HepG2 (cell line): ENCODE measurements around the gene RBM23. TPM values are rescaled to one million over a fixed set of nuclear protein-coding genes. Genes with fewer than 3 reads are reported as not detected.
A peak's percentile ranks its signal among the peaks of the same experiment; 100 is the strongest.

Experiments
- CEBPB ChIP-seq: IDR thresholded peaks from 2 replicates; pipeline ENCODE4 v1.6.1; 2011; ENCODE audit warnings: low read depth, low read length, improper control_type of control experiment, borderline replicate concordance
- MIER3 ChIP-seq: IDR thresholded peaks from 2 replicates; pipeline ENCODE4 v1.6.1; 2016; ENCODE audit warnings: missing compliant biosample characterization, borderline replicate concordance
- NFYC ChIP-seq: IDR thresholded peaks from 2 replicates; pipeline ENCODE4 v1.6.1; 2016; ENCODE audit warnings: missing genetic modification reagents, missing compliant biosample characterization
- PITX1 ChIP-seq: sonication (generic); formaldehyde crosslinking; IDR thresholded peaks from 2 replicates; pipeline ENCODE4 v1.5.1; 2020; ENCODE audit warnings: mild to moderate bottlenecking, missing genetic modification reagents
- PRDM15 ChIP-seq: sonication (generic); formaldehyde crosslinking; IDR thresholded peaks from 2 replicates; pipeline ENCODE4 v1.4.0; 2020; ENCODE audit warnings: missing genetic modification reagents
- RAD21 ChIP-seq: fragments of 450-650 bp; formaldehyde crosslinking; IDR thresholded peaks from 2 replicates; pipeline ENCODE4 v1.5.0; 2020; ENCODE audit warnings: mild to moderate bottlenecking
- SRSF4 ChIP-seq: fragments of 200-400 bp; formaldehyde crosslinking; IDR thresholded peaks from one replicate; pipeline ENCODE4 v1.6.1; 2018; ENCODE audit warnings: mild to moderate bottlenecking, low read depth, low read length, moderate library complexity; ENCODE audit not compliant: poor library complexity, severe bottlenecking
- TSC22D2 ChIP-seq: sonication (generic); formaldehyde crosslinking; IDR thresholded peaks from 2 replicates; pipeline ENCODE4 v1.5.1; 2020; ENCODE audit warnings: missing genetic modification reagents, mild to moderate bottlenecking, borderline replicate concordance
- U2AF1 ChIP-seq: fragments of 200-400 bp; formaldehyde crosslinking; optimal IDR thresholded peaks from 2 replicates; pipeline ENCODE3; 2017; ENCODE audit warnings: mild to moderate bottlenecking, low read depth, low read length
- ZBTB20 ChIP-seq: sonication (generic); formaldehyde crosslinking; IDR thresholded peaks from 2 replicates; pipeline ENCODE4 v1.8.1; 2023; ENCODE audit warnings: missing genetic modification reagents, low read depth, mild to moderate bottlenecking, borderline replicate concordance
- ZNF101 ChIP-seq: sonication (generic); formaldehyde crosslinking; IDR thresholded peaks from 2 replicates; pipeline ENCODE4 v1.4.0; 2020; ENCODE audit warnings: mild to moderate bottlenecking, low read depth, missing genetic modification reagents, borderline replicate concordance
- ZNF276 ChIP-seq: sonication (generic); formaldehyde crosslinking; IDR thresholded peaks from 2 replicates; pipeline ENCODE4 v1.4.0; 2020; ENCODE audit warnings: mild to moderate bottlenecking, low read depth, missing genetic modification reagents
- ZNF317 ChIP-seq: sonication (generic); formaldehyde crosslinking; IDR thresholded peaks from 2 replicates; pipeline ENCODE4 v1.5.0; 2020; ENCODE audit warnings: mild to moderate bottlenecking, missing genetic modification reagents
- ZNF550 ChIP-seq: sonication (generic); formaldehyde crosslinking; IDR thresholded peaks from 2 replicates; pipeline ENCODE4 v1.4.0; 2020; ENCODE audit warnings: mild to moderate bottlenecking, missing genetic modification reagents, borderline replicate concordance
- ZNF850 ChIP-seq: sonication (generic); formaldehyde crosslinking; conservative IDR thresholded peaks from 2 replicates; pipeline ENCODE4 v1.9.0; 2021; ENCODE audit warnings: mild to moderate bottlenecking, missing genetic modification reagents
- polyA plus RNA-seq, 8 experiments: library from polyadenylated mRNA; depleted of rRNA in 3 of 8; stranded (reverse) in 7 of 8; unstranded in 1 of 8; fragments of >200 nt; fragmentation: Illumina TruSeq in 4 of 8; extraction: Trizol in 4 of 8; gene quantifications; 2 replicates each; pipeline versions ENCODE4 v1.2.1 to v1.2.3, GENCODE V29; 2011 to 2016; ENCODE audit warnings: low read depth in 4 of 8, missing spikeins in 1 of 8, mixed read lengths in 1 of 8; ENCODE audit not compliant: insufficient read depth in 1 of 8
- total RNA-seq, 5 experiments: library from RNA; depleted of rRNA; stranded (reverse); fragments of >200 nt; fragmentation: Illumina TruSeq; extraction: Trizol; gene quantifications; 2 replicates each; pipeline ENCODE4 v1.2.3, GENCODE V29; 2016; ENCODE audit warnings: low read depth in 1 of 5
- TF ChIP-seq, protein P1 (sequence below): sonication (generic); formaldehyde crosslinking; IDR thresholded peaks from 2 replicates; pipeline ENCODE4 v1.5.1; 2020; ENCODE audit warnings: missing genetic modification reagents, mild to moderate bottlenecking, borderline replicate concordance
- TF ChIP-seq, protein P2 (sequence below): sonication (generic); formaldehyde crosslinking; IDR thresholded peaks from 2 replicates; pipeline ENCODE4 v1.4.0; 2020; ENCODE audit warnings: low read depth, missing genetic modification reagents

RBM23 gene
- total and polyA plus RNA-seq, 2 of the 13 experiments (the other 11 are each of a cell fraction or from before 2014, with no cell fraction given): 1.5 to 2.1 TPM

DNA sequence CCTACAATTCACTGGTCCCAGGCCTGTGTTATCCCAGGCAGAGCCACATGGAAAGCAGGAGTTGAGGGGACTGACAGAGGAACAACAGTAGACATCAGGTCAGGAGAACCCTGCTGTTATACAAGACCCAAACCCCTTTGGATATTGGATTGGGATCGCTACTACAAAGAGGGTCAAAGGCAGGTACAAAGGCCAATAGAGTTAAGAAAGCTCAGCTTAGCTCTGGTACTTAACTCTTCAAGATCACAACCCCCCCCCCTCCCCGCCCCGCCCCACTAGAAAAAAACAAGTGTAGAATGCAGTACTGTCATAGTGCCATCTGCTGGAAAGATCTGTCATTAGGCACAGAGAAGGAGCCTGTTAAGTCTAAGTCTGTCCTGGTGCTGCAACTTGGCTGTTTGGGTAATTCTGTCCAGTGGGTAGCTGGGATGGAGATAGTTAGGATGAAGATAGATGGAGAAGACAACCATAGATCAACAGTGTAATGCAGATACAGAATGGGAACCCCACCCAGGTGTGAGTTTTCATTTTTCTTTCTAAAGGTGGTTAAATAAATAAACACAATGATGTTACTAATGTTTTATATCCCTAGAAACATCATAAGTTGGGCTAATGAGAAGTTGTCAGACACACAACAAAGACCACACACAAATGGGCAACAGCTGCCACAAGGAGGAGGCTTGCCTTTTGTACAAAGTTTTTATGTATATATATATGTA, 18.7 kb downstream of the RBM23 start (continued):
- TF ChIP-seq, protein P1, sequence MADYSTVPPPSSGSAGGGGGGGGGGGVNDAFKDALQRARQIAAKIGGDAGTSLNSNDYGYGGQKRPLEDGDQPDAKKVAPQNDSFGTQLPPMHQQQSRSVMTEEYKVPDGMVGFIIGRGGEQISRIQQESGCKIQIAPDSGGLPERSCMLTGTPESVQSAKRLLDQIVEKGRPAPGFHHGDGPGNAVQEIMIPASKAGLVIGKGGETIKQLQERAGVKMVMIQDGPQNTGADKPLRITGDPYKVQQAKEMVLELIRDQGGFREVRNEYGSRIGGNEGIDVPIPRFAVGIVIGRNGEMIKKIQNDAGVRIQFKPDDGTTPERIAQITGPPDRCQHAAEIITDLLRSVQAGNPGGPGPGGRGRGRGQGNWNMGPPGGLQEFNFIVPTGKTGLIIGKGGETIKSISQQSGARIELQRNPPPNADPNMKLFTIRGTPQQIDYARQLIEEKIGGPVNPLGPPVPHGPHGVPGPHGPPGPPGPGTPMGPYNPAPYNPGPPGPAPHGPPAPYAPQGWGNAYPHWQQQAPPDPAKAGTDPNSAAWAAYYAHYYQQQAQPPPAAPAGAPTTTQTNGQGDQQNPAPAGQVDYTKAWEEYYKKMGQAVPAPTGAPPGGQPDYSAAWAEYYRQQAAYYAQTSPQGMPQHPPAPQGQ (CRISPR knock-in tag): no peak
- no peak for TF ChIP-seq NFYC (CRISPR knock-in tag)
- peak; percentile 83; the same call in 1 of the 2 replicates for TF ChIP-seq ZBTB20
- TF ChIP-seq U2AF1: no peak
- TF ChIP-seq PITX1 (CRISPR knock-in tag): no peak; the same call in 1 of the 2 replicates
- TF ChIP-seq, protein P2, sequence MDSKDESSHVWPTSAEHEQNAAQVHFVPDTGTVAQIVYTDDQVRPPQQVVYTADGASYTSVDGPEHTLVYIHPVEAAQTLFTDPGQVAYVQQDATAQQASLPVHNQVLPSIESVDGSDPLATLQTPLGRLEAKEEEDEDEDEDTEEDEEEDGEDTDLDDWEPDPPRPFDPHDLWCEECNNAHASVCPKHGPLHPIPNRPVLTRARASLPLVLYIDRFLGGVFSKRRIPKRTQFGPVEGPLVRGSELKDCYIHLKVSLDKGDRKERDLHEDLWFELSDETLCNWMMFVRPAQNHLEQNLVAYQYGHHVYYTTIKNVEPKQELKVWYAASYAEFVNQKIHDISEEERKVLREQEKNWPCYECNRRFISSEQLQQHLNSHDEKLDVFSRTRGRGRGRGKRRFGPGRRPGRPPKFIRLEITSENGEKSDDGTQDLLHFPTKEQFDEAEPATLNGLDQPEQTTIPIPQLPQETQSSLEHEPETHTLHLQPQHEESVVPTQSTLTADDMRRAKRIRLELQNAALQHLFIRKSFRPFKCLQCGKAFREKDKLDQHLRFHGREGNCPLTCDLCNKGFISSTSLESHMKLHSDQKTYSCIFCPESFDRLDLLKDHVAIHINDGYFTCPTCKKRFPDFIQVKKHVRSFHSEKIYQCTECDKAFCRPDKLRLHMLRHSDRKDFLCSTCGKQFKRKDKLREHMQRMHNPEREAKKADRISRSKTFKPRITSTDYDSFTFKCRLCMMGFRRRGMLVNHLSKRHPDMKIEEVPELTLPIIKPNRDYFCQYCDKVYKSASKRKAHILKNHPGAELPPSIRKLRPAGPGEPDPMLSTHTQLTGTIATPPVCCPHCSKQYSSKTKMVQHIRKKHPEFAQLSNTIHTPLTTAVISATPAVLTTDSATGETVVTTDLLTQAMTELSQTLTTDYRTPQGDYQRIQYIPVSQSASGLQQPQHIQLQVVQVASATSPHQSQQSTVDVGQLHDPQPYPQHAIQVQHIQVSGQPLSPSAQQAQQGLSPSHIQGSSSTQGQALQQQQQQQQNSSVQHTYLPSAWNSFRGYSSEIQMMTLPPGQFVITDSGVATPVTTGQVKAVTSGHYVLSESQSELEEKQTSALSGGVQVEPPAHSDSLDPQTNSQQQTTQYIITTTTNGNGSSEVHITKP (CRISPR knock-in tag): 0 out of 2 replicates have a peak, but pooled peaks have one; percentile 34
- no peak for TF ChIP-seq ZNF276
- no peak for TF ChIP-seq CEBPB
- peak; percentile 56; the same call in 1 of the 2 replicates for TF ChIP-seq RAD21 (CRISPR knock-in tag)
- TF ChIP-seq ZNF550 (CRISPR knock-in tag): no peak
- TF ChIP-seq MIER3: 0 out of 2 replicates have a peak, but pooled peaks have one; percentile 43
- TF ChIP-seq TSC22D2 (CRISPR knock-in tag): no peak
- no peak for TF ChIP-seq ZNF850
- TF ChIP-seq PRDM15: no peak
- TF ChIP-seq SRSF4: no peak
- no peak for TF ChIP-seq ZNF101 (CRISPR knock-in tag)
- TF ChIP-seq ZNF317 (CRISPR knock-in tag): 0 out of 2 replicates have a peak, but pooled peaks have one; percentile 54
